Activated CD4-positive, alpha-beta memory T cell treated with anti-CD3 and anti-CD28 coated beads for 36 hours (primary cell): Measurements from ENCODE around the gene KCTD14. TPM values are rescaled to one million over a fixed set of nuclear protein-coding genes. Genes with fewer than 3 reads are reported as not detected.
"Not testable (repeated sequence)": the region's sequence is repeated elsewhere in the genome, so short reads cannot be mapped to it uniquely, and the experiment has no call there.

ENCODE experiments used
- CTCF ChIA-PET: fragments of 350-600 bp; sonication (Branson Sonifier 250); formaldehyde crosslinking; loops from one replicate; lab custom pipeline; 2021; ENCODE audit warnings: antibody characterized with exemption, inconsistent platforms; lab: Charles Lee
- POLR2A ChIA-PET: fragments of 350-600 bp; sonication (Branson Sonifier 250); formaldehyde crosslinking; loops from one replicate; lab custom pipeline; 2021; ENCODE audit warnings: antibody characterized with exemption; lab: Charles Lee
- DNase-seq: peaks from one replicate; pipeline ENCODE4 v3.0.0-alpha.2; 2020
- H3K27ac Mint-ChIP-seq: one replicate; pipeline ENCODE4 v1.8.0; 2021; ENCODE audit warnings: mixed read lengths
- H3K27me3 Mint-ChIP-seq: one replicate; pipeline ENCODE4 v1.8.0; 2021; ENCODE audit warnings: mixed read lengths
- H3K36me3 Mint-ChIP-seq: one replicate; pipeline ENCODE4 v1.8.0; 2021; ENCODE audit warnings: mixed read lengths
- H3K4me1 Mint-ChIP-seq: one replicate; pipeline ENCODE4 v1.8.0; 2021; ENCODE audit warnings: low read depth, mixed read lengths
- H3K4me3 Mint-ChIP-seq: one replicate; pipeline ENCODE4 v1.8.0; 2021; ENCODE audit warnings: mild to moderate bottlenecking, mixed read lengths
- H3K9me3 Mint-ChIP-seq: one replicate; pipeline ENCODE4 v1.8.0; 2021; ENCODE audit warnings: mixed read lengths
- intact Hi-C: fragments of 100-400 bp; cut with micrococcal nuclease; formaldehyde crosslinking; loops from one replicate; pipeline ENCODE4 v1.15.1; 2023
- total RNA-seq, 2 experiments: library from RNA; stranded (reverse); gene quantifications; one replicate each; pipeline ENCODE4 v1.2.3, GENCODE V29; 2021

KCTD14 gene
- total RNA-seq, 2 experiments from 2014 or later, result 0.17 TPM; not detected in 1

- no peak overlapping the region for H3K27ac Mint-ChIP-seq
- no peak for DNase-seq
- ChIA-PET POLR2A (no interaction called here), CTCF (interaction anchor here (4.2 kb wide), 1 partner anchor 11 kb away, joined by 24 read pairs; no protein-coding TSS in a partner anchor)
- H3K4me3 Mint-ChIP-seq, result no peak overlapping the region
- intact Hi-C loops, result no loop called here
- H3K27me3 Mint-ChIP-seq, result no peaks in the 10 kb centered on the region
- peaks cover 3% of the 10 kb centered on the region for H3K4me1 Mint-ChIP-seq
- H3K9me3 Mint-ChIP-seq, result no peaks in the 10 kb centered on the region
- H3K36me3 Mint-ChIP-seq, result no peaks in the 10 kb centered on the region
These were observed 11.5 kb upstream of the KCTD14 start for GRCh38 chr11:78034623-78035022.

- intact Hi-C loops, result no loop called here
- H3K27me3 Mint-ChIP-seq, result no peaks in the 10 kb centered on the region
- no peak for DNase-seq
- no peaks in the 10 kb centered on the region for H3K4me1 Mint-ChIP-seq
- CTCF ChIA-PET, result no interaction called here
- POLR2A ChIA-PET, result no interaction called here
- H3K27ac Mint-ChIP-seq, result no peak overlapping the region
- H3K9me3 Mint-ChIP-seq, result no peaks in the 10 kb centered on the region
- H3K36me3 Mint-ChIP-seq, result no peaks in the 10 kb centered on the region
- H3K4me3 Mint-ChIP-seq, result no peak overlapping the region
These were observed 10.0 kb upstream of the KCTD14 start for GRCh38 chr11:78033040-78033439.

- intact Hi-C loops, result no loop called here
- DNase-seq, result no peak
- ChIA-PET POLR2A (no interaction called here), CTCF (no interaction called here)
- Mint-ChIP-seq H3K36me3 (no peaks in the 10 kb centered on the region), H3K27me3 (no peaks in the 10 kb centered on the region), H3K27ac (no peak overlapping the region), H3K4me1 (no peaks in the 10 kb centered on the region), H3K4me3 (no peak overlapping the region), H3K9me3 (peaks cover 2% of the 10 kb centered on the region)
These were observed 9.0 kb upstream of the KCTD14 start for GRCh38 chr11:78032090-78032489.

- Mint-ChIP-seq H3K27ac (no peak overlapping the region), H3K9me3 (peaks cover 2% of the 10 kb centered on the region), H3K36me3 (no peaks in the 10 kb centered on the region), H3K27me3 (no peaks in the 10 kb centered on the region), H3K4me3 (no peak overlapping the region), H3K4me1 (no peaks in the 10 kb centered on the region)
- intact Hi-C loops, result no loop called here
- no peak for DNase-seq
- POLR2A ChIA-PET, result no interaction called here
- CTCF ChIA-PET, result no interaction called here
These were observed 8.6 kb upstream of the KCTD14 start for GRCh38 chr11:78031629-78032028.

GRCh38 chr11:78030429-78031325 is 7.6 kb upstream of the KCTD14 start:
- H3K4me3 Mint-ChIP-seq, result no peak overlapping the region
- CTCF ChIA-PET, result no interaction called here

GRCh38 chr11:78028423-78028822 is 5.3 kb upstream of the KCTD14 start:
- H3K9me3 Mint-ChIP-seq, POLR2A ChIA-PET, H3K4me1 Mint-ChIP-seq, H3K4me3 Mint-ChIP-seq, DNase-seq, H3K27me3 Mint-ChIP-seq, H3K27ac Mint-ChIP-seq, H3K36me3 Mint-ChIP-seq, intact Hi-C loops: not testable (repeated sequence)
- CTCF ChIA-PET, result interaction anchor here (0.7 kb wide), 1 partner anchor 195 kb away, joined by 3 read pairs; no protein-coding TSS in a partner anchor

More at GRCh38 chr11:78030429-78031325, 7.6 kb upstream of the KCTD14 start:
- no peak overlapping the region for H3K27ac Mint-ChIP-seq
- H3K27me3 Mint-ChIP-seq, result no peaks in the 10 kb centered on the region
- peaks cover 2% of the 10 kb centered on the region for H3K9me3 Mint-ChIP-seq
- no peaks in the 10 kb centered on the region for H3K36me3 Mint-ChIP-seq
- POLR2A ChIA-PET, result no interaction called here
- no peak for DNase-seq
- intact Hi-C loops, result no loop called here
- H3K4me1 Mint-ChIP-seq, result no peaks in the 10 kb centered on the region

- peaks cover 2% of the 10 kb centered on the region for H3K9me3 Mint-ChIP-seq
- no peak overlapping the region for H3K27ac Mint-ChIP-seq
- H3K4me3 Mint-ChIP-seq, result no peak overlapping the region
- intact Hi-C loops, result no loop called here
- H3K27me3 Mint-ChIP-seq, result peaks cover 1% of the 10 kb centered on the region
- POLR2A ChIA-PET, result no interaction called here
- CTCF ChIA-PET, result interaction anchor here (0.7 kb wide), 1 partner anchor 195 kb away, joined by 3 read pairs; no protein-coding TSS in a partner anchor
- DNase-seq, result no peak
- H3K4me1 Mint-ChIP-seq, result no peaks in the 10 kb centered on the region
- H3K36me3 Mint-ChIP-seq, result no peaks in the 10 kb centered on the region
These were observed 4.7 kb upstream of the KCTD14 start for GRCh38 chr11:78027759-78028158.

GRCh38 chr11:78025378-78025777 is 2.3 kb upstream of the KCTD14 start:
- Mint-ChIP-seq H3K27me3 (peaks cover 12% of the 10 kb centered on the region), H3K4me3 (no peak overlapping the region), H3K4me1 (no peaks in the 10 kb centered on the region), H3K27ac (no peak overlapping the region), H3K36me3 (no peaks in the 10 kb centered on the region), H3K9me3 (peaks cover 2% of the 10 kb centered on the region)
- intact Hi-C loops, result no loop called here
- DNase-seq, result no peak
- ChIA-PET POLR2A (no interaction called here), CTCF (no interaction called here)

- POLR2A ChIA-PET, result interaction anchor here (0.5 kb wide), 1 partner anchor 90 kb away, joined by 3 read pairs; no protein-coding TSS in a partner anchor
- no peak for DNase-seq
- Mint-ChIP-seq H3K9me3 (peaks cover 2% of the 10 kb centered on the region), H3K27ac (no peak overlapping the region), H3K4me1 (no peaks in the 10 kb centered on the region), H3K27me3 (peaks cover 12% of the 10 kb centered on the region), H3K36me3 (no peaks in the 10 kb centered on the region), H3K4me3 (no peak overlapping the region)
- CTCF ChIA-PET, result no interaction called here
- intact Hi-C loops, result no loop called here
These were observed 350 bp upstream of the KCTD14 start for GRCh38 chr11:78023426-78023825.

GRCh38 chr11:78021611-78022010 is 1.5 kb downstream of the KCTD14 start:
- Mint-ChIP-seq H3K36me3 (no peaks in the 10 kb centered on the region), H3K4me3 (no peak overlapping the region), H3K27ac (no peak overlapping the region)

GRCh38 chr11:78020246-78020645 is 2.8 kb downstream of the KCTD14 start:
- H3K36me3 Mint-ChIP-seq, result no peaks in the 10 kb centered on the region
- no peaks in the 10 kb centered on the region for H3K4me1 Mint-ChIP-seq
- no peak overlapping the region for H3K27ac Mint-ChIP-seq
- DNase-seq, result no peak
- no peak overlapping the region for H3K4me3 Mint-ChIP-seq
- H3K27me3 Mint-ChIP-seq, result peaks cover 12% of the 10 kb centered on the region
- POLR2A ChIA-PET, result no interaction called here
- intact Hi-C loops, result no loop called here
- CTCF ChIA-PET, result interaction anchor here (1.4 kb wide), 1 partner anchor 25 kb away, joined by 7 read pairs; no protein-coding TSS in a partner anchor
- no peaks in the 10 kb centered on the region for H3K9me3 Mint-ChIP-seq

More at GRCh38 chr11:78021611-78022010, 1.5 kb downstream of the KCTD14 start:
- H3K9me3 Mint-ChIP-seq, result no peaks in the 10 kb centered on the region
- POLR2A ChIA-PET, result no interaction called here
- H3K4me1 Mint-ChIP-seq, result no peaks in the 10 kb centered on the region
- CTCF ChIA-PET, result interaction anchor here (0.6 kb wide), 2 partner anchors 25 to 314 kb away, joined by 3 read pairs; no protein-coding TSS in a partner anchor
- no peak for DNase-seq
- H3K27me3 Mint-ChIP-seq, result peaks cover 12% of the 10 kb centered on the region
- intact Hi-C loops, result no loop called here

GRCh38 chr11:78019808-78020207 is 3.3 kb downstream of the KCTD14 start:
- H3K27me3 Mint-ChIP-seq, result peaks cover 12% of the 10 kb centered on the region
- DNase-seq, result no peak
- ChIA-PET CTCF (interaction anchor here (1.4 kb wide), 1 partner anchor 26 kb away, joined by 7 read pairs; no protein-coding TSS in a partner anchor), POLR2A (no interaction called here)
- H3K36me3 Mint-ChIP-seq, result no peaks in the 10 kb centered on the region
- no peak overlapping the region for H3K4me3 Mint-ChIP-seq
- H3K27ac Mint-ChIP-seq, result no peak overlapping the region
- intact Hi-C loops, result no loop called here
- H3K4me1 Mint-ChIP-seq, result no peaks in the 10 kb centered on the region
- H3K9me3 Mint-ChIP-seq, result no peaks in the 10 kb centered on the region
